Stimulated activated CD4-positive, alpha-beta T cell treated with anti-CD3 and anti-CD28 coated beads, Interleukin-4, amount 100 ng/mL, for 1 hour (primary cell): ENCODE measurements around the gene DYNC1I1.
A peak's percentile ranks its signal among the peaks of the same experiment; 100 is the strongest.

Source experiments
- DNase-seq: peaks from one replicate; pipeline ENCODE4 v3.0.0-alpha.2; 2020

Gene DYNC1I1

DNA sequence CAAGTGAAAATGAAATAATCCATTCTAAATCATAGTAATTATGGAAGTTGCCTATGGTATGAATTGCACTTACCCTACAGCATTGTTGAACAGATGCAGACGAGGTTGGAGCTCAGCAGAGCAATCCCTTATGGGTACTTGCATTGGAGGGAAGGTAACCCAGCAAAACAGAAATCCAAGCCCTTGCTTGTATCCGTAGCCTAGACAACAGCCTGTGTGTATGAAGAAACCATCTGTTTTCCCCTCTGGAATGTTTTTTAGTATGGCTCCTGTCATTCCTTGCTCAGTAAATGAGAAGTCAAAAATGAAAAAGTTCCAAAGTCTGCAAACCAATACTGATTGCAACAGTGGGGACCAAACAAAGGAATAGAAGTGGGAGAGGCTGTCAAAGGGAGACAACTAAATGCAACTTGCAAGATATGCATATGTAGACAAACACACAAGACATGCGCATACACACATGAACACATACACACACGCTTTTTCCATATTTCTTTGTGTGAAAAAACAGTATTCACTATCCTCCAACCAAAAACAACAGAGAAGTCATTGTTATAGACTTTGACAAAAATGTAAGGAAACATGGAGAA is 260.8 kb downstream of the DYNC1I1 start:
- no peak for DNase-seq

DNA sequence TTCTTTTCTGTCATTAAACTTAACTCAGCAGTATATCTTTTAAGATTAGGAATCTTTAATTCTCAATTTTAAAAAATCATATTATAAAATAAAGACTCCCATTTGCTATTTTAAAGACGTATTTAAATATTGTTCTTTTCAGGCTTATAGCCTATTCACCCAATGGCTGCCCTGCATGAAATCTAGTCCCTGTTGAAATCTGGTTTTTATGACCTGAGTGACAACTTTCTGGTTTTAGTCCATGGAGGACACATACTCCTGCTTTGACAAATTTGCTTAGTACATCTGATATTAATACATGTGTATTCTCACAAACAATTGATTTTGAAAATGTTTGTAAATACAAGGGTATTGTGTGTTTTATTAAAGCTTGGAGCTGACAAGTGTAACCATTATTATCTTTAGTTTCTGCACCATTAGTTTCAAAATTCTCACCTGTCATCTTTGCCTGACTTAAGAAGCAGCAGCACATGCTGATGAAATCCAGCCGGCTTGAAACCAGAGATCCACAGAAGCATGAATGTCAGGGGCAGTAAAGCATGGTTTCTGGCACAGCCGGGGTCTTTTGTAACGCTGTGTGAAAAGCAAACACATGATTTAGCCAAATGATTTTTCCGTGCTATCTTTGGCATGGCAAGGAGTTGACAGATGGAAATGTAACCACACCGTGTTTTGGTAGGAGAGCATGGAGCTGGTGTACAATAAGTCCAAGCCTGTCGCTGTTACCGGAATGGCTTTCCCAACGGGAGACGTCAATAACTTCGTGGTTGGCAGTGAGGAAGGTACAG is 262.8 kb downstream of the DYNC1I1 start:
- no peak for DNase-seq

DNA sequence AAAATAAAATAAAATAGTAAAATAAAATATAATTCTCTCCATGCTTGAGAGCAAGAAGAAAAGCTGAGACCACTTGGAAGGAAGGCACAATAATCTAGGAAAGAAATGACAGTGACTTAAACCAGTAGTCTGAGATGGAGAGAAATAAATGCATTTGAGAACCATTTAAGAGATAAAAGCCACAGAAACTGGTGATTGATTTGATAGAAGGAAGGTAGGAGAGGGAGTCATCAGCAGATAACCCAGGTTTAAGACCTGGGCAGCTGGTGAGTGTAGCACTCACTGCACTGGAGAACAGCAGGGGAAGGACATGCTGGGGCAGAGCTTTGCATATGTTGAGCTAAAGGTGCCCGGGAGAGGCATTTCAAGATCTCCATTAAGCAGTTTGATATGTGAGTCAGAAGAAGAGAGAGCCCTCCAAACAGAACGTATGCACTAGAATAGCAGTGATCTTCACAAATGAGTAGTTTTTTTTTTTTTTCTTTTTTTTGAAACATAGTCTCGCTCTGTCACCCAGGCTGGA is 268.0 kb downstream of the DYNC1I1 start:
- no peak for DNase-seq

DNA sequence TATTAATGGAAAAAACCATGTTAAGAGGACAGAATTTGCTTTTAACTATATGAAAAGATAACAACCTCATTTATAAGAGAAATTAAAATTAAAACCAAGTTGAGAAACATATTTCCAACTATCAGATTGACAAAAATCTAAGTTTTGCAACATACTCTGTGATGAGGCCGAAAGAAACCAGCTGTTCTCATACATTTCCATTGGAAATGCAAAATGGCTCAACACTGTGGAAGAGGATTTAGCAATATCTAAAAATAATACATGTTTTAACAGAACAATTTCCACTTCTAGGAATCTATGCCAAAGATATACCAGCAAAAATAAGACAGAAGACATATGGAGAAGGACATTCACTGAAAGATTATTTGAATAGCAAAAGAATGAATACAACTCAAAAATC is 268.8 kb downstream of the DYNC1I1 start:
- no peak for DNase-seq

DNA sequence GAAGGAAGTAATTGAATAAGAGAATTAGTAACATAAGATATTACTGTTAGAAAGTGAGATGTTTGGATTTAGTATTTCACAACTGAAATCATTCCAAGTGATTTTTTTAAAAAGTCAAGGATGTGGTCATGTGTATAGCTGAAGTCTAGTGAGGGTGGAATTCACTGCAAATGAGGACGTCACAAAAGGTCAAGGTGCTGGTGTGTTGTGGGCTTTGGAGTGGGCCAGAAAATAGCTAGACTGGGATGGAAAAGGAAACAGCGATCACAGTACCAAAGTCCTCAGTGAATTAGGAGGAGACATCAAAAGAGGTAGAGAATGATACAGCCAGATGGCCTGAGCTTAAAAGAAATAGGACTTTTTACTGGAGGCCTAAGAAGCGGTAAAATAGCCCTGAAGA is 272.8 kb downstream of the DYNC1I1 start:
- no peak for DNase-seq

DNA sequence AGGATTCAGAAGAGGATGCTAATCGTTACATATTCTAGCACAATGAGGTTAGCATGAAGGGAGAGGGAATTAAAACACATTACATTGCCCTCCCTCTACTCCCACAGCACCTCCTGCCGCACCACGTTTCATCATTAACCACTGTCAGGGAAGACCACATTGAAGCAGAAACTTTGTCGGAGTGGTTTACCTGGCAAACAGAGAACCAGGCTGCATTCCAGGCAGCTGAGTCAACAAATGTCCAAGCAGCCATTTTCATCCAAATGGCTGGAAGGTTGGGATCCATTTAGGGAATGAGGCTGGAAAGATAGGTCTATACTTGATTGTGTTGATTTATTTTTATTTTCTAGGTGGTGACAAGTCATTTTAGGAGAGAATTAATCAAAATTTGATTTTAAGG is 273.6 kb downstream of the DYNC1I1 start:
- DNase-seq: no peak

DNA sequence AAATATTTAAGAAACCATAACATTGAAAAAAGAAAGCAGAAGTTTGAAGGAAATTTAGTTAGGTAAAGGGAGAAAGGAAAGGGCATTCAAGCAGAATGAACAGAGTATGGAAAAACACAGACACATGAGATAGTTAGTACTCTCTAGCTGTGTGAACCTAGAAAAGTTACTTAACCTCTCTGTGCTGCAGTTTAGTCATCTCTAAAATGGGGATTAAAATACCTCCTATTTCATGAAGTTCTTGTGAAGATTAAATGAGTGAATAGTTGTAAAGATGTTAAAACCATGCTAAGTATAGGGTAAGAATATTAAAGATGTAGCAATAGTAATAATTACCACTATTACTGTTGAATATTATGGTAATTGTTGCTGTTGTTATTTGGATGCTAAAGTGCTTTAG is 279.9 kb downstream of the DYNC1I1 start:
- DNase-seq: no peak

DNA sequence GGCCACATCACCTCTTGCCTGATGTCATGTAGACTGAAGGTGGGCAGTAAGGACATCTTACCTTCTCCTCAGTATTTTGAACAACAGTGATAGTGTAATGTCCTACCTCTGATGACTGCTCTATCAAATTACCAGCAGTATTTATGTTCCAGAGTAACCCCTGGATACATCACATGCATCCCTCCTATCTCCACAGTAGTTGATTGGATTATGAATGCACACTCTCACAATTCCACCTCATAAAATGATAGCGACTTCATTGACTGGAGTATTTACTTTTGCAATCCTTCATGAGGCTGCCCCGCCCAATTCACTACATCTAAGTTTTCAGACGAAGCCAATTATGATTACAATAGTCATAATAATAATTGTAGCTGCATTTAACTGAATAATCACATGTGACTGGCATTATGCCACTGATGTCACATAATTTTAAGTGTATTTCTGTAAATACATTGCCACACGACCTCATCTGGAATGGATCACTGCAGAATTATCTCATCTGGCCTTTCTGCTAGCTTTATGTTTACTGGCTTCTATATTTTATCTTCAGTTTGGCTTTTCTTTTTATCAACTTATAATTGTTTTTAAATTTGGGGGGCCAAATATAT is 280.6 kb downstream of the DYNC1I1 start:
- DNase-seq: no peak

DNA sequence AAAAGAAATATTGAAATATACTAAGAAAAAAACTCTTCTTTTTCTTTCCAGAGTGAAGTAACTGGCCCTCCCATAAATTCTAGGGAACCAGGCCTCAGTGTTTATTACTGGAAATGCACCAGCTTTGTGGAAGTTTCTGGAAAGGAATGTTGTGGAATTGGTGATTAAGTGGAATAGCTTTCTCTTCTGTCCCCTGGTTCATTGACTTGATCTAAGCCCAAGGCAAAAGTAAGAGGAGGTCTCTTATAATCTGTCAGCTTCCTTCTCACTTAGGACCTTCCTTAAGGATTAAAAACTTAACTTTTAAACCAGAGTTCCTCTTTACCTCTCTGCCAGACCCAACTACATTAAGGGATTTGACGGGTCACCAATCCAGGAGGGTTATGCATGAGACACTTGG is 283.4 kb downstream of the DYNC1I1 start:
- no peak for DNase-seq

DNA sequence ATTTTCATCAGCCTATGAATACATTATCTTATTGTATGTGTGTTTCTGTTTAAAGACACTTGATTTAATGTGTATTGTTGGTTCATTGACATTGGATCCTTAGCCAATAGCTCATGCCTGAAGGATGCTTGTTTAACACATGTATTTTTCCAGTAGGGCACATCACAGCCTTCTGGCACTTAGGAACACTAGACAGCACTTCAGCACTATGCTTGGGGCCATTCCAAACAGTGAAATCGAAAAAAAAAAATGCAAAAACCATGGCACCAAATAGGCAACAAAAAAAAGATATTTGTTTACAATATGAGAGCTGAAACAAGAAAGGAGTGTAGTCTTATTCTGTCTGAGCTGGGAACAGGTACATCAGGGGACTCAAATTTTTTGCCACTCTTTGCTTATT is 286.7 kb downstream of the DYNC1I1 start:
- DNase-seq: no peak

DNA sequence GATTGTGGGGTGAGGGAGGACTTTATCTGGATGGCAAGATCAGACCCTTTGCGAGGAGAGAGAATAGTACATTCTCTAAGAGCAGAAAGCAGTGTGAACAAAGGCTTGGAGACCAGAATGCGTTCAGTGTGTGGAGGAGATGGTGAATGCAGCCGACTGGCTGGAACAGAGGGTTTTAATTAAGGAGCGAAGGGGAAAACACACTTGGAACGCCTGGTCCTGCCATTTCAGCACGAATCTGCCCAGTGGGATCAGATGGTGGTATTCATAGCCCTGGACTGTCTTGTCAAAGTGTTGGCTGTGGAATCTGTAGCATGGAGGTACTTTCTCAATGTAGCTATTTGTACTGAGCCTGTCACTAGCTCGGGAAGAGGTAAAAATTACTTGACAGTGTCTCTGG is 288.7 kb downstream of the DYNC1I1 start:
- DNase-seq: no peak

DNA sequence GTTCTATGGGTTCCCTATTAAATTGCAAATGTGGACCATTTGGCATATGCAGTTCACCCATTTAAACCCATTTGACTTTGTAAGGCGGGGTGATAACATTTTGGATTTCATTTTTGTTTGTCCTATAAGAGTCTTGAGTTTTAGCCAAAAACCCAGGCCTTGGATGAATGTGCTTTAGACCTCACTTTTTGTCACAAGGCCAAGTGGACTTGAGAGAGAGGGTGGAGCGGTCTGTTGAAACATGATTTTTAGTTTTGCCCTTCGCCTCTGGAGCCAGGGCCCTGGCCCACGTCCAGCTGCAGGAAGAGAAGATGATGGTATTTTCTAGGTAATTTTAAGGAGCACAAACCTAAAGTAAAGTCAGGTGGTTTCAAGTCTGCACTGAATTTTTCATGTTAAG is 289.5 kb downstream of the DYNC1I1 start:
- DNase-seq: no peak

DNA sequence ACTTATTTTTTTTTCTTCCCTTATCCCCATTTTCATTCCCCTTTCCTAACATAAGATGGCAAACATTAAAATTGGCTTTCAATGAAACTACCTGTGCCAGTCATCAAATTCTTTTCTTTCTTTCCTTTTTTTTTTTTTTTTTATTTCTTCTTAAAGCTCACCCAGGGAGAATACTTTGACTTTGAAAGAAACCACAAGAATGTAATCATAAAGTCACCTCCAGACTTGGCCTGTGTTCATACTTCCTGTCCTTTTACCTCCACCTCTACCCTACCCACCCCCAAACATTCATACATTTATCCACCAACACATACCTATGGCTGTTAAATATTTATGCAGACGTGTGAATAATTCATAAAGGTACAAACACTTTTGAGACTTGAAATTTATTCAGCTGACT is 295.0 kb downstream of the DYNC1I1 start:
- DNase-seq: no peak

DNA sequence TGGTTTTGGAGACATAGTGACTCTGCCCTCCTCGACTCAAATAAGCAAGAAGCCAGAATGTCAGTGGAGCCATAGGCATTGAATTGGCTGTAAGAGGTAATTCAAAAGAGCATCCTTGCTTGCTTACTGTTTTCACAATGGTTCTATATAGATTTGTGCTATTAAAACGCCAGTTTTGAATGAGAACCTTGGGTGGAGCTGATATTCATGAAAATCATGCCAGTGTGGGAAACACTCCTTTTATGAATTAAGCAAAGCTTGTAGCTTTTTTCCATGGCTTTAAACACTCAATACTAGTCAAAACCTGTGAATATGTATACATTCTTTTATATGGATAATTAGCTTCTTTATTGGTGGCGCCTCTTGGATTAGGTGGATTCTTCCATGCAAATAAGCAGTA is 297.0 kb downstream of the DYNC1I1 start:
- no peak for DNase-seq

DNA sequence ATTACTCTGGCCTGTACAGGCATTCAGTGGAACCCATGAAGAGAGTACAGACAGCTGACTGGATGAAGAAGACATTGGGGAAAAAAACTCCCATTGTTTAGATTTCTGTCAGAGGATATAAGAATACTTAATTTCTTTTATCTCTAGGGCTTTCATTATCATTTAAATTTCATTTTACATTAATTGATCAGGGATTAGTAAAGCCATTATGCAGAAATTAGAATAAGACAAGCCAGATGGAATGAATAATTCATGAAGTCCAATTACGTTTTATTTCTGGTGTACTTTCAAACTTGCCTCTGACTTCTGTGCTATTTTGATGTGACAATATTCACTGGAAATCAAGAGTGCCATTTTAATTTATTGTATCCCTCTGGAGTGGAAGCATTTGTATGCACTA is 302.5 kb downstream of the DYNC1I1 start:
- no peak for DNase-seq

DNA sequence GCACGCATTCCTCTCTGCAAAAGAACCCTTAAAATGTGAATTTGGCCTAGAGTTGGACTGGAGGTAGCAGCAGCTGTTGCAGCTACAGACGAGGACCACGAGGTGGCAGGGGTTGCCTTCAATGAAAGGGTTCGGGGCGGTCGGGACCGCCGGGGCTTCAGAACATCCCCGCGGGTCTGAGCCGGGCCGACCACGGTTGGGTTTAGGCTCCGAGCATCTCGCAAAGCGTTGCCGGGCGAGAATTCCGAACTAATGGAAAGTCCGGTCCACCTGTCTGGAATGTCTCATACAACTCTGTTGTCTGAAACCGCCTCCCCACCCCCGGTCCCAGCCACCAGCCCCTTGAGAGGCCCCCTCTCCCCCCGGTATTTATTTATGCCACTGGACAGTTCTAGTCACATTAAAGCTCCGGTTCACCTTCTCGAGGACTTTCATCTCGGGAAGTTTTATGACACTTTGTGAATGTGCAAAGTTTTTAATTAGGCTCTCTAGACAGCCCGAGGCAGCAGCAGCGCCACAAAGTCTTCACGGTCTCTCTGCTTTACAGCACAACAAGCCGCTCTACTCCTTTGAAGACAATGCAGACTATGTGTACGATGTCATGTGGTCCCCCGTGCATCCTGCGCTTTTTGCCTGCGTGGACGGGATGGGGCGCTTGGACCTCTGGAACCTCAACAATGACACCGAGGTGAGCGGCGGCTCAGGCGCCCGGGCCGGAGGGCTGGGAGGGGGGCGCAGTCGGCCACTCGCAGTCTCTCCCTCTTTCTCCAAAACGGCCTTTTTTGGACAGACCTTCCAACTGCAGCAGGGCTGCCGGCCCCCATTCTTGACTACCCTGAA is 303.4 kb downstream of the DYNC1I1 start:
- DNase-seq: peak; percentile 50

DNA sequence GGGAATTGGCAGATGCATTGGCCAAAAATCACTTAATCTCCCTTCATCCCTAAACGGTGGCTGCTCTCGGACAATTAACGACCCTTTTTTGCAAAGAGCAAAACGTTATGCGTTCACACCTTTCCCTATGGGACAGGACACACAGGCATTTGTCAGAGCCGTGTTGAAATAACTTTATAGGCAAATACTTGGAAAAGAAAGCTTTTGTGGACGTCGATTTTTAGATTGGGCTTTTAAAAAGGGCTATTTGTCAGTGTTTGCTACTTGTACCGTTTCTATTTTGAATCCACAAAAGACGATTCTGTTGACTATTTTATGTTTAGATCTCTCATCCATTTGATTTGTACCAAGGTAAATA is 304.0 kb downstream of the DYNC1I1 start:
- DNase-seq: no peak

DNA sequence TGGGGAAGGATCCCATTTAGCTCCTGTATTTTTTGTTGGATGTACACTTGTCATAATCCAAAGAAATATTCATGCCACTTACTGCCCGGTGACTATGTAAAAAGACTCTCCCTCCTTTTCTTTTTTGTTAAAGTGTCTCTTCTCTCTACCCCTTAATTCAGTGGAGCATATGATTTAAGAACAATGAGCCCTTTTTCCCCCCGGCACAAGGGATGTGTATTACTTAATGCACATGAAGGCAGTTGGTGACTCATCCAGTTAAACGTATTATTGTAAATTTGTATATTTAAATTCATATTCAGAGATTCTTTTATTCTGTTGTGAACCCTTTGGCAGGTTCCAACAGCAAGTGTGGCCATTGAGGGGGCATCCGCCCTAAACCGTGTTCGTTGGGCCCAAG is 307.7 kb downstream of the DYNC1I1 start:
- DNase-seq: no peak

DNA sequence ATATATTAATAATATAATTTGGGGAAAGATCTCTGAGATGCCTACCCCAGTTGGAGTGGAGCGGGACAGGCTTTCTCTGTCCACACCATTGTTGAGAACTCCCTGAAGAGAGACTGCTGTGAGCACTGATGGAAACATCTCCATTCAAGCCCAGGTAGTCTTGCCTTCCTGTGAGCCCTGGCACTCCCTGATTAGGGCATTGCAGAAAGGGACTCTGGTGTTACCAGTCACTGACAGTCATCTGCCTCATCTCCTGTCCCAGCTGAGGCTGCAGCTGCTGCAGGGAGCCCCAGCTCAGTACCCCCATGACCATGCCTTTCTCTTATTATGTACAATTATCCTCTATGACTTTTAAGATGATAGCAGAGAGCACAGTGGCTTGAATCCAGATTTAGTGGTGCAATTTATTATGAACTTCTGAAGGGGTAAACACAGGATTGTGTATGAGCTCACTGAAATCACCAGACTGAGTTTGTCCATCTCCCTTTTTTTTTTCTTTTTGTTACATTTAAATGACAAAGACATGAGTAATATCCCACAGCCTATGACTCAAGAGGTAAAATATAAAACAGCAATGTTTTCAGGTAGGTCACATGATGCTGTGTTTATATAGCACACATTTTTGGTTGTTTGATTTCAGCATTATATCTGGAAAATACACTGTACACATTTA is 312.7 kb downstream of the DYNC1I1 start:
- DNase-seq: no peak

DNA sequence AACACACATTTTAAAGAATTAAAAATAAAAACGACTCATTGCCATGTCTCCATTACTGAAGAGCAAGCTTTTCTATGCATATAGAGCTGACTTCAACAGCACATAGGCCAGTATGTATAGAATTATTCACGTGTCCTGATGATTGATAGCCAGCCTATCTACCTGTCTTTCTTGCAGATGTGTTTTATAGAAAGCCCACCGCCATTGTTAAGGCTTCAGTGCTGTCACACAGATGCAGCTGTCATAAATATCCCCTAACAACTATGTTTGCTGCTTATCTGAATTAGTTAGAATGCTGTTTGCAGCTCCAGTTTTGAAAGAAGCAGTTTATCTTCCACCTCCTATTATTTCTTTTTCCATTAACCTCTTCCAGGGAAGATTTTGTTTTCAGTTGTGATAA is 313.6 kb downstream of the DYNC1I1 start:
- DNase-seq: no peak

DNA sequence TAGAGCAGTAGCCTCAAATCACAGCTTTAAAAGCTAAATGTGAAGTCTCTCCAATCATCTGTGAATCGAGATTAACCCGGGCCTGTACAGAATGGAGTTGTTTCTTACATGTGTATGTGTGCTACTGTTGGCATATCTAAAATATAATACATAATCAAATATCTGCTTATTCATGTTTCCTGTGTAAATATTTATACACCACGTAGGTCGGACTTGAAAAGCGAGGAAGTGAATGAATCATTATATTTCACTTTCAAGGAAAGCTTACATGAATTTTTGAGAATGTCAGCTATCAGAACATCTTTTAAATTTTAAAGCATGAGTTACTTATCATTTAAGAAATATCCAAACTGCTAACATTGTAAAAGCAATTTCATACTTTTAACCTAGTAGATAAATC is 316.2 kb downstream of the DYNC1I1 start:
- DNase-seq: no peak

DNA sequence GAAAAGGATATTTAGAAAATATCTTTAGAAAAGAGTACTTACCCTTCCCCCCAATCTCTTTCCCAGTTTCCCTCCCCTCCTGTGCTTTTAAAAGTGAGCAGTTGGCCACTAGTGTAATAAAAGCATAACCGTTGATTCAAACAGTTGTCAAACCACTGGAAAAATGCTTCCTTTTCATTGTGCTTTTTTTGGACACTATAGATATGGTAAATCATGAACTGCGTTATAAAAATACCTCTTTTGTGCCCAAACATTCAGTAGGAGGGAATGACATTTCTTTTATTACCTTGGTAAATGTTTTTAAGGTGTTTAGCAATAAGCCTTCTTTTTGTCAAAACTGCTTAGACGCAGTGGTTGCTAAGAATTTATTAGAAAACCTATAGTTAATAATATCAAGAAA is 317.2 kb downstream of the DYNC1I1 start:
- DNase-seq: no peak

DNA sequence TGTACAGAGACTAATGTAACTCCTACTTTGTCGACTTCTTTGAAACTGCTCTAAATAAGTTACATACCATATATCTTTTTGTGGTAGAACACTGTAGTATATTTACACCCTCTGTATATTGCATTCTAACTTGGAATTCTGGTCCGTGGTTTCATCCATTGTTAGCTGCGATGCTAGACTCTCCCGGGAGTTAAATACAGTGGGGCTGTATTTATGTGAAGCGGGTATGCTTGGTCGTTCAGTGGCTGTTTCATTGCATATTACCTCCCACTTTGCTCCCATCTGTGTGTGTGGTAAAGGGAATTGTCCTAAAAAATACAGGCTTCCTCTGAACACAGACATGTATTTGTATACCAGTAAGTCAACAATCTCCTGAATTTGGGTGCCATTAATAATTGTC is 318.4 kb downstream of the DYNC1I1 start:
- no peak for DNase-seq
